ENCODE measurements around the gene VPS51. TPM values are rescaled to one million over a fixed set of nuclear protein-coding genes. Genes with fewer than 3 reads are reported as not detected.
A peak's percentile ranks its signal among the peaks of the same experiment; 100 is the strongest.

VPS51 gene
- total and polyA plus RNA-seq, 2 of the 4 experiments (the other 2 are of a cell fraction): 56.3 to 113 TPM

DNA sequence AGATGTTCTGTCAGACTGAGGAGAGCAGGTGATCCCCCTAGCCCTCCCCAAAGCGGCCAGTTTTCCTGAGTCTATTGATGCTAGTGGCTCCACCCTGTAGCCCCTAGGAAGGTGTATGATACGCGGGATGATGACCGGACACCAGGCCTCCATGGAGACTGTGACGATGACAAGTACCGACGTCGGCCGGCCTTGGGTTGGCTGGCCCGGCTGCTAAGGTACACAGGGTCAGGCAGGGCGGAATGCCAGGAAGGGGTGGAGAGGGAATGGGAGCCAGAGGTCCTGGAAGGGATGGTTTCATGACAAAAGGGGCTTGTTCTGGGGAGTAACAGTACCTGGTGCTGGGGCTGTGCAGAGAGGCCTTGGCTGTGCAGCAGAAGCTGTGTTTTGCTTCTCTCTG is 8.8 kb upstream of the VPS51 start:
- Histone ChIP-seq H3K4ac (ENCODE audit: low read depth, low read length) (no peak overlapping the region), H2BK20ac (ENCODE audit: low read depth, low read length) (no peak overlapping the region), H3K4me3 (ENCODE audit: insufficient read depth, low read depth, low read length) (no peak overlapping the region), H3K27ac (ENCODE audit: insufficient read depth, low read length) (no peak overlapping the region), H3K36me3 (ENCODE audit: control insufficient read depth, insufficient read depth, low read length) (peaks cover 35% of the 10 kb centered on the region), H3K14ac (replicated peaks; ENCODE audit: low read depth, low read length) (no peak overlapping the region), H3K18ac (ENCODE audit: low read depth, low read length) (no peak overlapping the region), H4K5ac (ENCODE audit: low read depth, low read length) (no peak overlapping the region), H2AK5ac (ENCODE audit: low read depth, low read length) (no peak overlapping the region), H3K23ac (ENCODE audit: low read depth, low read length) (no peak overlapping the region), H3K56ac (ENCODE audit: extremely low read depth, insufficient read depth, low read length) (no peak overlapping the region), H2BK15ac (ENCODE audit: low read depth, low read length) (no peak overlapping the region), H3K9ac (ENCODE audit: low read depth, low read length) (no peak overlapping the region), H3K27me3 (ENCODE audit: control insufficient read depth, insufficient read depth, low read length) (no peaks in the 10 kb centered on the region), H3K4me1 (ENCODE audit: control insufficient read depth, insufficient read depth, low read length) (peaks cover 4% of the 10 kb centered on the region; the same call in 1 of the 2 replicates), H3K79me1 (ENCODE audit: low read depth in 1 of 2, low read length in 2 of 2) (peaks cover 25 to 35% of the 10 kb centered on the region in 2 experiments), H2BK5ac (ENCODE audit: low read depth, low read length, poor library complexity, severe bottlenecking) (no peak overlapping the region), H3K9me3 (ENCODE audit: control insufficient read depth, insufficient read depth, low read length) (no peaks in the 10 kb centered on the region), H2AFZ (replicated peaks; ENCODE audit: low read length, poor library complexity) (no peak overlapping the region), H2BK120ac (ENCODE audit: low read depth, low read length) (no peak overlapping the region), H4K20me1 (ENCODE audit: insufficient read depth, low read length) (no peaks in the 10 kb centered on the region; the same call in 1 of the 2 replicates), H4K8ac (ENCODE audit: low read depth in 2 of 2, low read length in 2 of 2) (no peak overlapping the region), H3K9me1 (ENCODE audit: insufficient read depth, low read length) (no peaks in the 10 kb centered on the region), H4K91ac (ENCODE audit: insufficient read depth, low read depth, low read length) (no peak overlapping the region), H3K4me2 (ENCODE audit: low read depth, low read length) (no peak overlapping the region), H2AK9ac (replicated peaks; ENCODE audit: low read depth, low read length, poor library complexity) (peak overlapping the region; percentile 10)
- POLR2A ChIA-PET (ENCODE audit: unreplicated experiment): no interaction called here
- BruUV-seq (replicated peaks): no TSS peak
- 92% methylated on average over 5 of the region's 11 CpGs; no CpG with 5 or more reads in 1 of the 2 experiments for whole genome bisulfite sequencing, 2 experiments (ENCODE audit: extremely low coverage in 2 of 2, insufficient read length in 1 of 2)
- in situ Hi-C loops (cut with MboI; ENCODE audit: low sequenced_read_pairs) (no loop called here), intact Hi-C loops (cut with micrococcal nuclease) (no loop called here), dilution Hi-C loops (cut with HindIII; ENCODE audit: low sequenced_read_pairs, unreplicated experiment) (no loop called here)
- no peak for ATAC-seq (ENCODE audit: low read depth)
- CTCF ChIA-PET: no interaction called here
- TF ChIP-seq FOS (IDR thresholded peaks at IDR 0.05; ENCODE audit: low read depth, low read length): no peak
- no peak for TF ChIP-seq MAFK (IDR thresholded peaks at IDR 0.05; ENCODE audit: low read depth, low read length)
- TF ChIP-seq BHLHE40 (IDR thresholded peaks at IDR 0.05; ENCODE audit: low read depth, low read length): no peak
- no peak for TF ChIP-seq POLR2A (IDR thresholded peaks at IDR 0.05; ENCODE audit: low read depth, low read length)
- TF ChIP-seq, protein P1, sequence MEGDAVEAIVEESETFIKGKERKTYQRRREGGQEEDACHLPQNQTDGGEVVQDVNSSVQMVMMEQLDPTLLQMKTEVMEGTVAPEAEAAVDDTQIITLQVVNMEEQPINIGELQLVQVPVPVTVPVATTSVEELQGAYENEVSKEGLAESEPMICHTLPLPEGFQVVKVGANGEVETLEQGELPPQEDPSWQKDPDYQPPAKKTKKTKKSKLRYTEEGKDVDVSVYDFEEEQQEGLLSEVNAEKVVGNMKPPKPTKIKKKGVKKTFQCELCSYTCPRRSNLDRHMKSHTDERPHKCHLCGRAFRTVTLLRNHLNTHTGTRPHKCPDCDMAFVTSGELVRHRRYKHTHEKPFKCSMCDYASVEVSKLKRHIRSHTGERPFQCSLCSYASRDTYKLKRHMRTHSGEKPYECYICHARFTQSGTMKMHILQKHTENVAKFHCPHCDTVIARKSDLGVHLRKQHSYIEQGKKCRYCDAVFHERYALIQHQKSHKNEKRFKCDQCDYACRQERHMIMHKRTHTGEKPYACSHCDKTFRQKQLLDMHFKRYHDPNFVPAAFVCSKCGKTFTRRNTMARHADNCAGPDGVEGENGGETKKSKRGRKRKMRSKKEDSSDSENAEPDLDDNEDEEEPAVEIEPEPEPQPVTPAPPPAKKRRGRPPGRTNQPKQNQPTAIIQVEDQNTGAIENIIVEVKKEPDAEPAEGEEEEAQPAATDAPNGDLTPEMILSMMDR (conservative IDR thresholded peaks at IDR 0.05; ENCODE audit: low read depth, low read length): no peak
- no peak for DNase-seq

Data from IMR-90 (cell line).